SK-N-MC (cell line): ENCODE measurements around the gene MTG1.

Source experiments
- EZH2 ChIP-seq: fragments of 200-600 bp; sonication (generic); IDR thresholded peaks from one replicate; pipeline ENCODE4 v1.6.1; 2017; ENCODE audit warnings: antibody characterized with exemption
- FOXP2 ChIP-seq: optimal IDR thresholded peaks from 2 replicates; pipeline ENCODE3; 2011; ENCODE audit warnings: mild to moderate bottlenecking, moderate library complexity; ENCODE audit not compliant: insufficient read depth; ENCODE audit errors: extremely low read length, control extremely low read depth
- POLR2AphosphoS5 ChIP-seq: IDR thresholded peaks from 2 replicates; pipeline ENCODE4 v1.6.1; 2012; ENCODE audit warnings: mild to moderate bottlenecking, low read depth, low read length, borderline replicate concordance

GRCh38 chr10:133442967-133443924 is 49.3 kb downstream of the MTG1 start:
- no peak for TF ChIP-seq EZH2
- no peak for TF ChIP-seq POLR2AphosphoS5
- TF ChIP-seq FOXP2: no peak
